Trophoblast cell (in vitro differentiated cells and primary cell): ENCODE data around the gene SRF.
A peak's percentile ranks its signal among the peaks of the same experiment; 100 is the strongest.

Experiments
- DNase-seq, 2 donors: peaks; one replicate each; pipeline ENCODE4 v3.0.0-alpha.2; 2016
- H2AFZ ChIP-seq: 2 replicates; pipeline ENCODE4 v1.6.1; 2013; ENCODE audit warnings: low read length, moderate library complexity, mild to moderate bottlenecking; ENCODE audit not compliant: insufficient read depth, poor library complexity
- H2AK5ac ChIP-seq: 2 replicates; pipeline ENCODE4 v1.6.1; 2013; ENCODE audit warnings: mild to moderate bottlenecking, low read length
- H2BK120ac ChIP-seq: 2 replicates; pipeline ENCODE4 v1.6.1; 2013; ENCODE audit warnings: low read length, mild to moderate bottlenecking, moderate library complexity; ENCODE audit not compliant: insufficient read depth, poor library complexity
- H2BK12ac ChIP-seq: 2 replicates; pipeline ENCODE4 v1.6.1; 2013; ENCODE audit warnings: mild to moderate bottlenecking, low read length, moderate library complexity
- H2BK5ac ChIP-seq: 2 replicates; pipeline ENCODE4 v1.6.1; 2013; ENCODE audit warnings: low read length, low read depth, moderate library complexity, mild to moderate bottlenecking; ENCODE audit not compliant: poor library complexity
- H3K14ac ChIP-seq: 2 replicates; pipeline ENCODE4 v1.6.1; 2013; ENCODE audit warnings: mild to moderate bottlenecking, low read length
- H3K18ac ChIP-seq: 2 replicates; pipeline ENCODE4 v1.6.1; 2013; ENCODE audit warnings: mild to moderate bottlenecking, low read length
- H3K23ac ChIP-seq: 2 replicates; pipeline ENCODE4 v1.6.1; 2013; ENCODE audit warnings: low read length
- H3K27ac ChIP-seq: 2 replicates; pipeline ENCODE4 v1.5.1; 2013; ENCODE audit warnings: low read depth, mild to moderate bottlenecking, inconsistent platforms, low read length, moderate library complexity
- H3K27me3 ChIP-seq: 2 replicates; pipeline ENCODE4 v1.6.1; 2013; ENCODE audit warnings: inconsistent platforms, mild to moderate bottlenecking, low read length, moderate library complexity; ENCODE audit not compliant: insufficient read depth
- H3K36me3 ChIP-seq, 2 experiments: 1 replicate in 1 of 2; 2 replicates in 1 of 2; pipeline ENCODE4 v1.6.1; 2013; ENCODE audit warnings: low read length in 2 of 2, mild to moderate bottlenecking in 2 of 2, moderate library complexity in 1 of 2; ENCODE audit not compliant: insufficient read depth in 2 of 2, control insufficient read depth in 1 of 2
- H3K4ac ChIP-seq: 2 replicates; pipeline ENCODE4 v1.6.1; 2013; ENCODE audit warnings: low read depth, mild to moderate bottlenecking, low read length, moderate library complexity
- H3K4me1 ChIP-seq, 2 experiments: 1 replicate in 1 of 2; 2 replicates in 1 of 2; pipeline ENCODE4 v1.6.1; 2013; ENCODE audit warnings: low read length in 2 of 2, mild to moderate bottlenecking in 2 of 2, moderate library complexity in 1 of 2; ENCODE audit not compliant: insufficient read depth in 2 of 2, control insufficient read depth in 1 of 2
- H3K4me2 ChIP-seq: 2 replicates; pipeline ENCODE4 v1.6.1; 2013; ENCODE audit warnings: inconsistent platforms, mild to moderate bottlenecking, low read length, moderate library complexity
- H3K4me3 ChIP-seq: 2 replicates; pipeline ENCODE4 v1.5.1; 2013; ENCODE audit warnings: mild to moderate bottlenecking, low read depth, low read length, inconsistent platforms
- H3K79me1 ChIP-seq: one replicate; pipeline ENCODE4 v1.6.1; 2013; ENCODE audit warnings: low read length
- H3K79me2 ChIP-seq: 2 replicates; pipeline ENCODE4 v1.6.1; 2013; ENCODE audit warnings: low read length, mild to moderate bottlenecking; ENCODE audit not compliant: control insufficient read depth, insufficient read depth, poor library complexity
- H3K9ac ChIP-seq: 2 replicates; pipeline ENCODE4 v1.6.1; 2013; ENCODE audit warnings: mild to moderate bottlenecking, low read length
- H3K9me3 ChIP-seq: 2 replicates; pipeline ENCODE4 v1.6.1; 2013; ENCODE audit warnings: low read depth, mild to moderate bottlenecking, control low read depth, inconsistent platforms, low read length; ENCODE audit not compliant: insufficient read depth
- H4K12ac ChIP-seq: 2 replicates; pipeline ENCODE4 v1.6.1; 2013; ENCODE audit warnings: low read depth, mild to moderate bottlenecking, low read length, moderate library complexity
- H4K8ac ChIP-seq: 2 replicates; pipeline ENCODE4 v1.6.1; 2013; ENCODE audit warnings: low read depth, mild to moderate bottlenecking, low read length, moderate library complexity
- H4K91ac ChIP-seq: one replicate; pipeline ENCODE4 v1.6.1; 2013; ENCODE audit warnings: low read depth, mild to moderate bottlenecking, low read length, moderate library complexity
- WGBS: extraction: QIAGEN DNeasy Blood & Tissue Kit; methylation state at CpG from one replicate; pipeline ENCODE4 v1.1.7; 2013; ENCODE audit warnings: missing lambda C conversion rate; ENCODE audit not compliant: insufficient read length, insufficient coverage; ENCODE audit errors: extremely low coverage; 5-methylcytosine and 5-hydroxymethylcytosine counted together

Gene SRF

DNA sequence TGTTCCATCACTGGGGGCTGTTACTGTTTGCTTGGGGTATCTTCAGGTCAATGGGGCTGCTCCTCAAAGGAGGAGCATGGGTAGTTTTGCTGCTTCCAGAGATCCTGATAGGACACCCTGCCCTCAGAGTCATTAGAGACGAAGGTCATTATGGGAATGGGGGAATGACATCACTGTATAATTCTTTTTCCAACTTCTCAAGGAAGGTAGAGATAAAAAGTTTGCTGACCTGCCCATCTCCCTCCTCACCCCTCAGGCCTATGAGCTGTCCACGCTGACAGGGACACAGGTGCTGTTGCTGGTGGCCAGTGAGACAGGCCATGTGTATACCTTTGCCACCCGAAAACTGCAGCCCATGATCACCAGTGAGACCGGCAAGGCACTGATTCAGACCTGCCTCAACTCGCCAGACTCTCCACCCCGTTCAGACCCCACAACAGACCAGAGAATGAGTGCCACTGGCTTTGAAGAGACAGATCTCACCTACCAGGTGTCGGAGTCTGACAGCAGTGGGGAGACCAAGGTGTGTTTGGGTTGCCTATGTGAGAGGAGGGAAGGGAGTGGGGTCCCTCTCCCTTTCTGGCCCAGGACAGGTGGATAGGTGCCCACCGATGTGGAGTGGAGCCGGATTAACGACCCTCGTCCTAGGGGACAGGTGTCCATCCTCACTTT lies 2.7 kb downstream of the SRF start:
- H3K9ac ChIP-seq = peak overlapping the region; percentile 70

DNA sequence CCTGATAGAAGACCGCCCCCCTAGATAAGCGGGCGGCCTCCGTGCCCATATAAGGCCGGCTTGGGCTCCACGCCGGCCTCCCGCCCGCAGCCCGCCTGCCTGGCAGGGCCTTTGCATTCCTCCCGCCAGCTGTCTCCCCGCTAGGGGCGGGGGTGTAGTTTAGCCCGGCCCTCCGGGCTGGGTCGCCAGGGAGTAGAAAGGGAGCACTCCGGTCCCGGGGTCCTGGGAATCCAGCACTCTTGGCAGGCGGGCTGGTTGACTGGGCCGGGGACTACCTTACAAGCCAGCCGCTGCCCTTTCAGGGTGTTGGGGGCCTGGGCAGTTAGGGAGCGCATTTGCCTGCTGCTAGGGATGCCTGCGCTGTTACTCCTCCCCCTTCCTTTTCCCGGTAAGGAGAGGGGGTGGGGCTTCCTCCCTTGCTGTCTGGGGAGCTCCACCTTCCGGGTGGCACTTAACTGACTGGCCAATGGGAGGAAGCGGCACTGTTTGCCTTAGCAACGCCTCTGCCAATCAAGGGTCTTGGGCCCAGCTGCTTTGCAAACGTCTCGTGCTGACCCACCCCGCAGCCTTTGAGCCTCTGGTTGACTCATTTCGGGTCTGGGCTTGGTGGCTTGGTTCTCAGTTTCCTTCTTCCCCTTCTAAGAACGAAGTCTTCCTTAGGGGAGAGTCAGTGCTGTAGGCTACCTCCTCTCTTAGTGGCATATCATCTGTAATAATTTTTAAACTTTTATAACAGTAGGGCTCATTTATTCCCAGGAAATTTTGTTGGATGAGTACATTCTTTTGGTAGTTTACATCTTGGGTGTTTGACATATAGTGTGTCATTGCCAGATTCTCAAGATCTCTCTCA lies 3.4 kb downstream of the SRF start:
- Histone ChIP-seq H3K9ac (no peak overlapping the region), H3K4me1 (peaks cover 13 to 14% of the 10 kb centered on the region in 2 experiments), H3K23ac (no peak overlapping the region), H2AFZ (peak overlapping the region; percentile 67), H2BK5ac (peak overlapping the region; percentile 73), H3K9me3 (no peaks in the 10 kb centered on the region), H3K79me2 (peaks cover 23% of the 10 kb centered on the region), H3K4me3 (peak overlapping the region; percentile 65), H3K27me3 (no peaks in the 10 kb centered on the region), H4K91ac (peak overlapping the region; percentile 52), H3K36me3 (peaks cover 35 to 37% of the 10 kb centered on the region in 2 experiments), H2BK120ac (peak overlapping the region; percentile 61), H3K14ac (peak overlapping the region; percentile 16), H3K4ac (no peak overlapping the region), H3K18ac (peak overlapping the region; percentile 67), H3K27ac (peak overlapping the region; percentile 87), H3K4me2 (peak overlapping the region; percentile 74), H4K8ac (peak overlapping the region; percentile 56), H3K79me1 (peaks cover 25% of the 10 kb centered on the region), H2BK12ac (no peak overlapping the region), H2AK5ac (no peak overlapping the region), H4K12ac (no peak overlapping the region)
- no CpG with 5 or more reads among the region's 32 CpGs for WGBS
- DNase-seq = peak; percentile 99 to 100

More for the DNA sequence above, 2.7 kb downstream of the SRF start:
- DNase-seq = peak; percentile 77 to 83
- Histone ChIP-seq H4K8ac (no peak overlapping the region), H3K23ac (no peak overlapping the region), H3K36me3 (peaks cover 27 to 29% of the 10 kb centered on the region in 2 experiments), H3K4me1 (peaks cover 13 to 14% of the 10 kb centered on the region in 2 experiments), H3K4me2 (peak overlapping the region; percentile 74), H2BK5ac (peak overlapping the region; percentile 44), H3K9me3 (no peaks in the 10 kb centered on the region), H3K27me3 (no peaks in the 10 kb centered on the region), H3K27ac (peak overlapping the region; percentile 87), H3K14ac (peak overlapping the region; percentile 16), H2AFZ (peak overlapping the region; percentile 20), H4K12ac (no peak overlapping the region), H3K79me2 (peaks cover 23% of the 10 kb centered on the region), H3K18ac (peak overlapping the region; percentile 48), H4K91ac (peak overlapping the region; percentile 20), H3K4me3 (peak overlapping the region; percentile 46), H2AK5ac (peak overlapping the region; percentile 57), H2BK12ac (peak overlapping the region; percentile 21), H3K79me1 (peaks cover 25% of the 10 kb centered on the region), H2BK120ac (no peak overlapping the region), H3K4ac (peak overlapping the region; percentile 30)
- WGBS = no CpG with 5 or more reads among the region's 11 CpGs

DNA sequence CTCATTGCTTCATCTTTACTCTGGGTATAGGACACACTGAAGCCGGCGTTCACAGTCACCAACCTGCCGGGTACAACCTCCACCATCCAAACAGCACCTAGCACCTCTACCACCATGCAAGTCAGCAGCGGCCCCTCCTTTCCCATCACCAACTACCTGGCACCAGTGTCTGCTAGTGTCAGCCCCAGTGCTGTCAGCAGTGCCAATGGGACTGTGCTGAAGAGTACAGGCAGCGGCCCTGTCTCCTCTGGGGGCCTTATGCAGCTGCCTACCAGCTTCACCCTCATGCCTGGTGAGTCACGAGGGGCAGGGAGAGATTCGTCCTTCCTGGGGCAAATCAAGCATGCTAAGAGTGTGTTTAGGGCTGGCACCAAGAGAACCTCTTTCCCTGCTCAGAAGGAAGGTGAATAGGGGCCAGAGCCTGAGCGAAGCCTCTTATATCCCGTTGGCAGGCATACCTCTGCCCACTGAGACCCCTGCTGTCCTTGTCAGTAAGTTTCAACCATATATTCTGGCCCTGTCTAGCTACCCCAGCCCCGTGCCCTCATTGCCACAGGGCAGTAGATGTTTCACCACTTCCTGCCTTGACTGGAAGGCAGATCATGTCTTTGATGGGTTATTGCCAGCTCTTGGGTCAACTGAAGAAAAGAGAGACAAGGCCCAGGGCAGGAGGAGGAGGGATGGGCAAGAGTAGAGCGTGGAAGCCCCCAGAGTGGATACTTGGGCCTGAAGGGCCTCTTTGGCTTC lies 4.8 kb downstream of the SRF start:
- Histone ChIP-seq H3K9me3 (no peaks in the 10 kb centered on the region), H3K9ac (no peak overlapping the region), H3K14ac (no peak overlapping the region), H3K4me2 (no peak overlapping the region), H2BK12ac (no peak overlapping the region), H3K4ac (peak overlapping the region; percentile 3), H2BK5ac (no peak overlapping the region), H4K91ac (no peak overlapping the region), H4K12ac (no peak overlapping the region), H3K79me2 (peaks cover 18% of the 10 kb centered on the region), H3K27ac (no peak overlapping the region), H2AFZ (no peak overlapping the region), H3K4me1 (peaks cover 10 to 14% of the 10 kb centered on the region in 2 experiments), H3K18ac (peak overlapping the region; percentile 2), H3K36me3 (peaks cover 37 to 42% of the 10 kb centered on the region in 2 experiments), H3K23ac (no peak overlapping the region), H3K27me3 (no peaks in the 10 kb centered on the region), H2BK120ac (no peak overlapping the region), H3K4me3 (no peak overlapping the region), H4K8ac (no peak overlapping the region), H3K79me1 (peaks cover 18% of the 10 kb centered on the region), H2AK5ac (no peak overlapping the region)
- peak; percentile 80 to 84 for DNase-seq
- no CpG with 5 or more reads among the region's 11 CpGs for WGBS

DNA sequence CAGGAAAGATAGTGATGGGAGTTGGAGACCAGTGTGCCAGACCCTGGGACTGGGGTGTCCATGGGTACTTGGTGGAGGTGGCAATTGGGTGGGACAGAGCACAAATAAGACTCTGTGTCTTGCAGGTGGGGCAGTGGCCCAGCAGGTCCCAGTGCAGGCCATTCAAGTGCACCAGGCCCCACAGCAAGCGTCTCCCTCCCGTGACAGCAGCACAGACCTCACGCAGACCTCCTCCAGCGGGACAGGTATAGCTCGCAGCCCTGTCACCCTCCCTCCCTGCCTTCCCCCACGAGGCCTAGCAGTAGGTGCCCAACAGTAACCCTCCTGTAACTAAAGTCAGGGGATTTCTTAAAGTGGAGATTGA lies 5.3 kb downstream of the SRF start:
- H3K23ac ChIP-seq = no peak overlapping the region
- H2BK5ac ChIP-seq = no peak overlapping the region
- H3K27ac ChIP-seq = no peak overlapping the region
- no CpG with 5 or more reads among the region's 6 CpGs for WGBS
- H3K18ac ChIP-seq = peak overlapping the region; percentile 46
- H3K4me3 ChIP-seq = no peak overlapping the region
- no peak overlapping the region for H3K14ac ChIP-seq
- H3K36me3 ChIP-seq = peaks cover 37 to 42% of the 10 kb centered on the region in 2 experiments
- H3K4me1 ChIP-seq = peaks cover 12 to 14% of the 10 kb centered on the region in 2 experiments
- no peaks in the 10 kb centered on the region for H3K9me3 ChIP-seq
- H3K79me2 ChIP-seq = peaks cover 17% of the 10 kb centered on the region
- H2BK120ac ChIP-seq = no peak overlapping the region
- H2AK5ac ChIP-seq = no peak overlapping the region
- H4K12ac ChIP-seq = no peak overlapping the region
- H4K91ac ChIP-seq = no peak overlapping the region
- no peak overlapping the region for H3K4me2 ChIP-seq
- no peaks in the 10 kb centered on the region for H3K27me3 ChIP-seq
- no peak overlapping the region for H2BK12ac ChIP-seq
- H2AFZ ChIP-seq = no peak overlapping the region
- no peak overlapping the region for H4K8ac ChIP-seq
- H3K79me1 ChIP-seq = peaks cover 17% of the 10 kb centered on the region
- no peak overlapping the region for H3K9ac ChIP-seq
- no peak for DNase-seq
- H3K4ac ChIP-seq = no peak overlapping the region
